ENCODE measurements around the gene RUNX2.

DNA sequence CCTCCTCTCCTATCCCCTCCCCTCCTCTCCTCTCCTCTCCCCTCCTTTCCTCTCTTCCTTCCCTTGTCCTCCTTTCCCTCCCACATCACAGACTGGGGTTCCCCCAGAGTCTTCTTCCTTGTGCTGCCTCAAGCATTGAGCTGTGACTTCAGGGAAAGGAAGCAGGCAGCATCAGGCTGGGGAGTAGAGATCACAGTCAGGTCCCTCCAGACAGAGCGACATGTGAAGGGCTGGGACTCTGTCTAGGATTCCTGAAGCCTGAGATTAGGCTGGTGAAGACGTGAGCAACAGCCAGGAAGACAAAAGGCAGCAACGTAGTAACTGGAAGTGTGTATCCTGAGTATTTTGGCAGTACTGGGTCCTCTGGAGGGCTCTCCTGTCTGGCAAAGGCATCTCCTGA lies 315.0 kb downstream of the RUNX2 start:
- TF ChIP-seq POLR2A (IDR thresholded peaks at IDR 0.05), result no peak
- TF ChIP-seq, protein P1, sequence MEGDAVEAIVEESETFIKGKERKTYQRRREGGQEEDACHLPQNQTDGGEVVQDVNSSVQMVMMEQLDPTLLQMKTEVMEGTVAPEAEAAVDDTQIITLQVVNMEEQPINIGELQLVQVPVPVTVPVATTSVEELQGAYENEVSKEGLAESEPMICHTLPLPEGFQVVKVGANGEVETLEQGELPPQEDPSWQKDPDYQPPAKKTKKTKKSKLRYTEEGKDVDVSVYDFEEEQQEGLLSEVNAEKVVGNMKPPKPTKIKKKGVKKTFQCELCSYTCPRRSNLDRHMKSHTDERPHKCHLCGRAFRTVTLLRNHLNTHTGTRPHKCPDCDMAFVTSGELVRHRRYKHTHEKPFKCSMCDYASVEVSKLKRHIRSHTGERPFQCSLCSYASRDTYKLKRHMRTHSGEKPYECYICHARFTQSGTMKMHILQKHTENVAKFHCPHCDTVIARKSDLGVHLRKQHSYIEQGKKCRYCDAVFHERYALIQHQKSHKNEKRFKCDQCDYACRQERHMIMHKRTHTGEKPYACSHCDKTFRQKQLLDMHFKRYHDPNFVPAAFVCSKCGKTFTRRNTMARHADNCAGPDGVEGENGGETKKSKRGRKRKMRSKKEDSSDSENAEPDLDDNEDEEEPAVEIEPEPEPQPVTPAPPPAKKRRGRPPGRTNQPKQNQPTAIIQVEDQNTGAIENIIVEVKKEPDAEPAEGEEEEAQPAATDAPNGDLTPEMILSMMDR (IDR thresholded peaks at IDR 0.05), result no peak

Measured in uterus (tissue), 2 donors.